Amygdala (tissue), 56 donors: ENCODE measurements around the gene CNTN5.
A peak's percentile ranks its signal among the peaks of the same experiment; 100 is the strongest.

Source experiments
- DNase-seq, 56 donors: peaks; one replicate each; lab custom pipeline; 2025; lab: John Stamatoyannopoulos, UW

The CNTN5 gene

GRCh38 chr11:100004541-100004940 lies 983.8 kb downstream of the CNTN5 start:
- peak in 2 of 56 donors; percentile 12 to 27 for DNase-seq

- no peak for DNase-seq
These were observed 987.7 kb downstream of the CNTN5 start for GRCh38 chr11:100008417-100008816.

- DNase-seq, result no peak
These were observed 989.0 kb downstream of the CNTN5 start for GRCh38 chr11:100009728-100010127.

GRCh38 chr11:100010393-100010792 lies 989.6 kb downstream of the CNTN5 start:
- DNase-seq, result no peak

- no peak for DNase-seq
These were observed 990.9 kb downstream of the CNTN5 start for GRCh38 chr11:100011697-100012096.

- no peak for DNase-seq
These were observed 992.3 kb downstream of the CNTN5 start for GRCh38 chr11:100013011-100013410.

GRCh38 chr11:100031973-100032372 lies 1011.2 kb downstream of the CNTN5 start:
- no peak for DNase-seq

GRCh38 chr11:100061006-100061405 lies 1040.3 kb downstream of the CNTN5 start:
- no peak for DNase-seq

- no peak for DNase-seq
These were observed 1045.7 kb downstream of the CNTN5 start for GRCh38 chr11:100066399-100066798.

- DNase-seq, result no peak
These were observed 1047.4 kb downstream of the CNTN5 start for GRCh38 chr11:100068116-100068515.

GRCh38 chr11:100072131-100072530 lies 1051.4 kb downstream of the CNTN5 start:
- DNase-seq, result no peak

- DNase-seq, result no peak
These were observed 1059.6 kb downstream of the CNTN5 start for GRCh38 chr11:100080381-100080780.

- DNase-seq, result no peak
These were observed 1060.1 kb downstream of the CNTN5 start for GRCh38 chr11:100080821-100081220.

- no peak for DNase-seq
These were observed 1072.9 kb downstream of the CNTN5 start for GRCh38 chr11:100093698-100094097.

- no peak for DNase-seq
These were observed 1073.5 kb downstream of the CNTN5 start for GRCh38 chr11:100094121-100094865.

GRCh38 chr11:100095809-100096208 lies 1075.1 kb downstream of the CNTN5 start:
- DNase-seq, result peak in 1 of 56 donors; percentile 4

GRCh38 chr11:100098560-100098959 lies 1077.8 kb downstream of the CNTN5 start:
- DNase-seq, result no peak

- DNase-seq, result no peak
These were observed 1084.7 kb downstream of the CNTN5 start for GRCh38 chr11:100105255-100105981.

- no peak for DNase-seq
These were observed 1085.2 kb downstream of the CNTN5 start for GRCh38 chr11:100105982-100106358.

- DNase-seq, result no peak
These were observed 1098.4 kb downstream of the CNTN5 start for GRCh38 chr11:100119176-100119575.

GRCh38 chr11:100133114-100133513 lies 1112.4 kb downstream of the CNTN5 start:
- no peak for DNase-seq

GRCh38 chr11:100141201-100141600 lies 1120.5 kb downstream of the CNTN5 start:
- no peak for DNase-seq
